Stimulated activated CD4-positive, alpha-beta T cell treated with anti-CD3 and anti-CD28 coated beads, Interleukin-4, amount 100 ng/mL, for 4 hours (primary cell): ENCODE results near the gene HINT2.

ENCODE experiments used
- DNase-seq, 2 experiments: peaks; one replicate each; pipeline ENCODE4 v3.0.0-alpha.2; 2020

The HINT2 gene

DNA sequence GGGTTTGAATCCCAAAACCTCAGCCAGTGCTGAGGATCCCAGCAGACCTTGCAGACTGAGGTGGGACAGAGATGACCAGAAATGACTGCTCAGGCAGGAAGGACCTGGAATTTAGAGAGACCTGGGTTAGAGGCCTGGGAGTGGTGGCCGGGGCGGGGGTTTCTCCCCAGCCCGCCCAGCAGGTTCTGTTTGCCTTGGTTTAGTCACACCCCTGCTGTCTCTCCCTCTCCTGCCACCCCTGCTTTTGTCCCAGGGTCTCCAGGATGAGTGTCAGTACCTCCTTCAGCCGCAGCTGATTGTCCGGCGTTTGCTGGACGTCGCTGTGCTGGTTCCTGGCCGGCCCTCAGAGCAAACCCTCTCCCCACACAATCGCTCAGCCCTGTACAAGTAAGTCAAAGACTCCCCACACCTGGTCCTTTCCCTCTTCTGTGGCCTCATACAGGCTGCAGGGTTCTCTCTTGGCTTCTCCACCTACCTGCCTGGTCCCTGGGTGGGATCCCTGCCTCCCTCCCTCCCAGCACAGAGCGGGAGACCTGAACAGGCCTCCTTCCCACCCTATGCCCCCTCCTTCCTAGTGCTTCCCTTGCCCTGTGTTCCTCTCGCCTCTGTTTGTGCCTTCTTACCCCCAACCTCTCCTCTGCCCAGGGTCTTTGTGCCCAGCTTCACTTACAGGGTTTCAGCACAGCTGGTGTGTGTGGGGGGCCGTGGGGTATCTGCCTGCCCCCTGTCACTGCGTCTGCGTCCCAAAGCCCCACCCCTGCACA, 26.2 kb upstream of the HINT2 start:
- no peak for DNase-seq

GRCh38 chr9:35839926-35840325, 25.1 kb upstream of the HINT2 start:
- DNase-seq = no peak

GRCh38 chr9:35836595-35836994, 21.8 kb upstream of the HINT2 start:
- DNase-seq = no peak

DNA sequence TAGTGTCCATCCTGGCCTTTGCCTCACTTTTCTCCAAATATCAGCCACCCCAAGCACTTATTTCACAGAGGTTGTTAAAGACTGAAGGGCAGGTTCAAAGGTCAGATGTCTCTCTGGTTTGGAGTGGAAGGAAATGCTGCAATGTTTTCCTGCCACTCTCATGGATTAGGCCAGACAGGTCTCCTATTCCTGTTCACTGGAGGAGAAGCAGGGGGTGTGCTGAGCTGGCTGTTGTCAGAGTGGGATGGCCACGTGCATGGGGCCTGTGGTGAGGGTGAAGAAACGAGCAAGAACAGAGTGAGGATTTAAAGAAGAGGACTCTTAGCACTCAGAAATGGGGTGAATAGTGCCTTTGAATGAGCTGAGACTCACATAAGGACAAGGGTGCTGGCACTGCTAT, 20.9 kb upstream of the HINT2 start:
- no peak for DNase-seq

GRCh38 chr9:35835216-35835632, 20.4 kb upstream of the HINT2 start:
- no peak for DNase-seq

GRCh38 chr9:35834260-35835215, 19.7 kb upstream of the HINT2 start:
- no peak for DNase-seq

- no peak for DNase-seq
Observed at GRCh38 chr9:35832814-35833213, 18.0 kb upstream of the HINT2 start.

- no peak for DNase-seq
Observed at GRCh38 chr9:35831040-35831439, 16.2 kb upstream of the HINT2 start.

GRCh38 chr9:35829764-35830096, 14.9 kb upstream of the HINT2 start:
- DNase-seq = no peak

- DNase-seq = peak; percentile 93 to 96
Observed at GRCh38 chr9:35829084-35829763, 14.4 kb upstream of the HINT2 start, which contains the start of gene TMEM8B. TSS of gene TMEM8B (plus strand) at chr9:35829228. CDS start at chr9:35829448, 220 bp downstream.

DNA sequence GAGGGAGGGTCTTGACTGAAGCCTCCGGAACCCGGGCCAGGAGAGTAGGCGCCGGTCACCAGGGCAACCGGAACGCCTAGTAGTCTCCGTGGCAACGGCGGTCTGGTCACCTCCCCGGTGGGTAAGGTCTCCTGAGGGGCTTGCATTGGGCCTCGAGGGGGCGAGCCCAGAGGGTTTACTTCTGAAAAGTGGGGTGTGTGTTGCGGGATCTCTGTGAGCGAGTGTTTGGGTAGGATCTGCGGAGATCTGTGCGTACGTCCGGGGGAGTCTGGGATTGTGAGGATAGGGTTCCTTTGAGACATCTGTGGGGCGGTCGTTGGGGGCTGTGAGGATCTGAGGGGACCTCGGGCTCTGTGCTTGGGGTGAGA, 13.9 kb upstream of the HINT2 start, which contains the start of gene FAM221B:
Gene FAM221B, minus strand, starts transcription at position 17 of the 368 bp plus-strand sequence. CDS start 2,571 bp downstream, outside the sequence.
- peak in 1 of 2 experiments; percentile 25 for DNase-seq

DNA sequence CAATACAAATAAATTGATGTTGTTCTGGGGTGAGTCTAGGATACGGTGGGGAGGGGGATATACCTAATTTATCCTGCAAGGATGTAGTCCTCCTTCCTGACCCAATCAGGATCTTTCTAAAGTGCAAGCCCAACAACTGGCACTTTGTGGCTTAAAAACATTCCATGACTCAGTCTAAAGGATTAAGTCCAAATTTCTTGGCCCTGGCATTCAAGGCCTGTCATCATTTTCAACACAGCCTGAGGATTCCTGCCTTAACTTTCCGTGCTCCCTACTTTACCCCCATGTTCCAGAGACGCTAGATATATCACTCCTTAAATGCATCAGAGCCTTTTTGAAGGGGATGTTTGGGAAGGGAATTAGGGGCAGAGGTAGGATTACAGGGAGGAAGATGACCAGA, 12.6 kb upstream of the HINT2 start:
- DNase-seq = no peak

- no peak for DNase-seq
Observed at GRCh38 chr9:35826071-35826701, 11.3 kb upstream of the HINT2 start.

DNA sequence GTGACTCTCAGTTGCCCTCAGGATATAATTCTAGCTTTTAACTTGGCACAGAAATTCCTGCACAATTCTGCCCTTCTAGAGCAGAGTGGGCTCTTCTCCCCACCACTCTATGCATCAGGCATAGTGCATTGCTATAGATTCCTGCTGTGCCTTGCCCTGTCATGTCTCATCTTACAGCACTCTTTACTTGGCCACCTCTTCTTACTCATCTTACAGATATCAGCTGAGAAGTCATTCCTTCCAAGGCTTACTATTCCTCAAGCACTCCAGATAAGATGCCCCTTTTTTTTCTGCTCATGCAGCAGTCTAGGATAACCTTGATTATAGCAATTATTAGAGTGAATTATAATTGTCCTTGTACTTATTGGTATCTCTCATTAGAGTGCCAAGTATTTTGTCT, 8.1 kb upstream of the HINT2 start:
- no peak for DNase-seq

GRCh38 chr9:35820076-35820475, 5.2 kb upstream of the HINT2 start:
- DNase-seq = no peak

DNA sequence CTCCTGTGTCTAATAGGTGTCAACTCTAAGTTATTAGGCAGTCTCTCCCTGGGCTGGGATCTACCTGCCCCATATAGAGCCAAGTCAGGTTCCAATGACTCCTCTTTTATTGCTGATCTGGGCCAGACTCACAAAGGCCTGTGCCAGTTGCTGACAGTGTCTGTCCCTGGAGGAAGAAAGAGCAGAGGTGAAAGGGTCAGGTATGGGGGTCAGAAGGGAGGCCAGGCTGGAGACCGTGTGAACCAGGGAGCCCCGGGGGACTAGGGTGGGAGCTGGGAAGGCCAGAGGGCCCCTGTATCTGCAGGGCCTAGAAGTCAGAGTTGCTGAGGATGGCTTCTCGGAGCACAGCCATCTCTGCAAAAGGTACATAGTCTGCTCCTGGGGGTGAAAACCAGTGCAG, 3.5 kb upstream of the HINT2 start:
- no peak for DNase-seq

- no peak for DNase-seq
Observed at GRCh38 chr9:35816708-35817107, 1.9 kb upstream of the HINT2 start.

GRCh38 chr9:35814106-35814840, 569 bp downstream of the HINT2 start:
- DNase-seq = peak in 1 of 2 experiments; percentile 17

- no peak for DNase-seq
Observed at GRCh38 chr9:35813434-35814105, 1.3 kb downstream of the HINT2 start.

- DNase-seq = peak; percentile 84 to 94
Observed at GRCh38 chr9:35812025-35812602, 2.7 kb downstream of the HINT2 start, which contains the start of gene SPAG8. TSS of gene SPAG8 (minus strand) at chr9:35812262. CDS start at chr9:35812147, 115 bp downstream.
